IPS-NIHi7 (cell line): Measurements from ENCODE around the gene GALNT10.

Experiments
- DNase-seq: peaks from one replicate; pipeline ENCODE4 v3.0.0; 2012; ENCODE audit warnings: mixed read lengths; ENCODE audit errors: extremely low spot score

GALNT10 gene

DNA sequence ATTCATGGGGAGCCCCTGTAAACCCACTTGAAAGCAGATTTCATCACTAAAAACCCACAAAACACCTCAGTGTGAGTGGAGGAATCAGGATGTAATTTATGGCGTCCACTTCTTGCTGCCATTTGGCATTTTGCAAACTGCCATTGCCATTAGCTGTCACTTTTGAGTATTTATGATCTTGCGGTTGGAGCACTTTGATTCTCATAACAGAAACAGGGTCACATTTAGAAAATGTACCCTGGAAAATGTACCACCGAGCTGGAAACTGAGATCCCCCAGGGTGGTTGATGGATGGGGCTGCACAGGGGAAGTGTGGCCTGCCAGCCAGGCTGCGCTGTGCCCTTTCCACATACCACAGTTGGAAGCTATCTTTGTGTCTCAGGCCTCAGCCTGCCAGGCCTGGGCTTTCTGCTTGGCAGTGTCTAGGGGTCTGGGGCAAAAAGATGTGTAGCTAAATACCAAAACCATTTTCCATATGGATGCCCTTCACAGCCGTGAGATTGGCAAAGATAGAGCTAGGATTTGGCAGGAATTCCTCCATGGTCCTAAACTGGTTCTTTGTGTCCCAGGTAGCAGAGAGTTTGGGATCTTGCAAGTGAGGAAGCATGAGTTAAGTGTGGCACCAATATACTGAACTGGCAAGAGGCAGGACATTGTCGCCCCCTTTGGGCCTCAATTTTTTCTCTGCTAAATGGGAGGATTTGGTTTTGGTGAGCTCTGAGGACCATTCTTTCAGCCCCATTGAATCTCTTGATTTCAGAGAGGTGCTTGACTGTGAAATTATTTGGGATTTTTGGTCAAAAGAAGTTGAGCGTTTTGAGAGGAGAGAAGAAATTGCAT is 46.2 kb downstream of the GALNT10 start:
- DNase-seq, result no peak

DNA sequence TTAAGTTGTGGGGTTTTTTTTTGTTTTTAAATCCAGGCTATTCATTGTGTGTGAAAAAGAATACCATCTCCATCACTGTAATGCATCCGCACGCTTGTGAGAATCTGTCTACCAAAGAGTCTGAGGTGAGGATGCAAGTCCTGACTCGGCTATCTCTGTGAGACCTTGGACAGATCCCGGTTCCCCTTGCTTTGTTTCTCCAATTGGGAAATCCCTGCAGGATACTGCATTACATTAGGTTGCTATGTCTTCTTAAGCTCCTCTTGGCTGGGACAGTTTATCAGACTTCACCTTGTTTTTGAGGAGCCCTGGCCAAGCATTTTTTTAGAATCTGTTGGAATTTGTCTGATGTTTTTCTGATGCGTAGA is 46.8 kb downstream of the GALNT10 start:
- peak; percentile 33 for DNase-seq

DNA sequence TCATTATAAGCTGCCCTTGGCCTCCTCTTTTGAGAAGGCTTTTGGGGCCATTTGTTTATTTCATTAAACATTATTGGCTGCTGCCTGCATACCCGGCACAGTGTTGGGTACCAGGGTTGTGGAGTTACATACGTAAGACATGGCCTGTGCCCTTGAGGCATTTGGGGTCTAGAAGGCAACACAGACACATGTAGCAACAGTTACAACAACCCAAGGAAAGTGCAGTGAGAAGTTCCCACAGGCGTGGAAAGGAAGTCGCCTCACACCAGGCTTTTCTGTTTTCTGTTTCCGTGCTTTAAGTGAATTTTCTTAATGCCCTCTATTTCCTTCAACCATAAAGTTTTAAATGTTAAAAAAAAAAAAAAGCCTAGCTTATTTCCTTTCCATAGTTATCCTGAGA is 47.4 kb downstream of the GALNT10 start:
- no peak for DNase-seq

DNA sequence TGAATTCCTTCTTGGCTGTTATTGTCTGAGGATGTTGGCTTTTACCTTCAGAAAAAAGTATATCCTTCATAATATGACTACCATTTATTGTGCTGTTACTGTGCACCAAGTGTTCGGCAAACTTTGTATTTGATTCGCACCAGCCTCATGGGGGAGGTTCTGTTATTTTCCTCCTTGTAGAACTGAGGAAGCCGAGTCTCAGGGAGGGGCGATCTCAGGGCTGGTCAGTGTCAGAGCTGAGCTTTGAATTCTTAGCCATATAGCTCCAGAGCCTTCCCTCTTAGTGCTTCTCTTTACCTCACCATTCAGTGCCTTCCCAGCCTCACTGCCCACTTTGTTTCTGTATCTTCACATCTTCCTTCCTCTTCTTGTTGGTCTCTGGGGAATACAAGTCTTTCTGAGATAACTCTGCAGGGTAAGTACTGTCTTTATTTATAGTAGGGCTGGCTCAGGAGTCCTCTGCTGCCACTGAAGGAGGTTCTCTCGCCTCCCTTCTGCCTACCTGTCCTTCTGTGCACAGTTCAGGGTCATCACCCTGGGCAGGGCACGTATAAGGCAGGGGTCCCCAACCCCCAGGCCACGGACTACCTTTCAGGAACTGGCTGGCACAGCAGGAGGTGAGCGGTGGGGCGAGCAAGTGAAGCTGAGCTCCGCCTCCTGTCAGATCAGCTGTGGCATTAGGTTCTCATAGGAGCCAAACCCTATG is 48.4 kb downstream of the GALNT10 start:
- DNase-seq, result no peak

DNA sequence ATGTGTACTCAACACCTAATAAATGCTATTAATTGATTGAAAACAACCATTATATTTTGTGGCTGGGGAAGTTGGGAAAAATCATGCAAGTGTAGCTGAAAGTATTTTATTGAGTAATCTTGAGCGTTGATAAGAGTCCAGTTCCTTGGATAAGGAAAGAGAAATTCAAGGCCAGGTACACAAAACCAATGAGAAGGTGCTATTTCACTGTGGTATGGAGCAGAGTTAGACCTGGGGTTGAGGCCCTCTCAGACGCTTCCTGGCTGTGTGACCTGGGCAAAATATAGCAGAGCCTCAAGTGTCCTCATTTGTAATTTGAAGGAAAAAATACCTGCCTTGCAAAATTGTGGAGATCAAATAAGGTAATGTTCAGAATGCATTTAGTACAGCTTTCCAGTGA is 50.1 kb downstream of the GALNT10 start:
- no peak for DNase-seq

DNA sequence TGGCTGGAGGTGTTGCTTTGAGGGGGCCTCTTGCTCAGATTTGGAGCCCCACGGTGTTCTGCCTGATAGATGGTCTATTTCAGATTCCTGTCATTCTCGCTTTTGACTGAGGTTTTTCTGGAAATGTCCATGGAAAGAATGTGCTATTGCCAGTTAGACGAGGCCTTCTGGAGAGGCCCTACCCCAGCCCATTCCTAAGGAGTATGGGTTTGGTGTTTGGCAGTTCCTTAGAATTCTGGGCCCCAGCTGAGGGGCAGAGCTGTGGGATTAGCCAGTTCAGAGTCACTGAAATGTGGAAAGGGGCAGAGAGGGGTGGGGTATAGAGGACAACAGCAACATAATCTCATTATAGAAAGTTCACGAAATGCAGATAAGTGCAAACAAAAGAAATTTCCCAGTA is 50.5 kb downstream of the GALNT10 start:
- DNase-seq, result no peak

DNA sequence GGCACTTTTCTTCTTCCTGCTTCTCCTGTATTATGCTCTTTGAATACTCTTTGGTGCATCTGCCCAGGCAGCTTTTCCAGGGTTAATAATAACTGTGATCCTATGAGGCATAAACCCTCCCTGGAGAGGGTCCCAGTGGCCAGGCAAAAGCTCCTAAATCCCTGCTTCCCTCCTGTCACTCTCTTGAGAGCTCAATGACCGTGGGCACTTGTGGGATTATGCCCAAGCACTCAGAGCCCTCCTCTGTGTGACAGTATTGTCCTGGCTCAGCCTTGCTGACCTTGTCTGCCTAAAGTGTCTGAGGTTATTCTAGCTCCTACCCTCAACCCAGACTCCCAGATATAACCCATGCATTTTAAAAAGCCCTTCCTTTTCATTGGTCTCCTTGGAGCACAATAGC is 51.9 kb downstream of the GALNT10 start:
- DNase-seq, result no peak

DNA sequence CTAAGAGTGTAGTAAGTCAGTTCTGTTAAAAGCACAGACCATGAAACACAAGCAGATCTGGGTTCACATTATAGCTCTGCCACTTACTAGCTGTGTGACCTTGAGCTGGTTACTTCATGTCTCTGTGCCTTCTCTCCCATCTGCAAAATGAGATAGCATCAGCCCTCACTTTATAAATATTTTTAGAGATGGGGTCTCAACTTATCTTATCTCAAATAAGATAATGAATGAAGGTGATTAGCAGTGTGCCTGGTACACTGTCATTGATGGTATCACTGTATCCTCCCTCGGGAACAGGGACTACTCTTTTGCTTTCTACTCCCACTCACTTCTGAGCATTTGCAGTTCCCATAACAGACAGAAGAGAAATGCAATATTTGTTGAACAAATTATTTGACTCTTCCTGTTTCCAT is 52.4 kb downstream of the GALNT10 start:
- no peak for DNase-seq

DNA sequence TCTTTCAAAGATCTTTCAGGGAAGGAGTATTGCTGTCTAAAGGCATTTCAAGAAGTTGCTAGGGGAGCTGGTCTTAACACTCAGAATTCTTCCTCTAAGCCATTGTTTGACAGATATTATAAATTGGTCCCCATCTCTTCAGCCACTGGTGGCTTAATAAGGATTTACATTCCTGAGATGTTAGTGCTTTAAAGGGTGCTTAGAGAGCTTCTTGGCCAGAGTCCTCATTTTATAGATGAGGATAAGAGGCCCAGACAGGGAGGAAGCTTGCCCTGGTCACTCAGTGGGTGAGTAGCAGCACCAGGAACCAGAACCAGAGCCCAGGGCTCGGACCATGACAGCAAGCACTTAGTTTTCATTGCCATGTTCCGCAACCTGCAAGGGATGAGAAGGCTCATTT is 53.2 kb downstream of the GALNT10 start:
- DNase-seq, result no peak

DNA sequence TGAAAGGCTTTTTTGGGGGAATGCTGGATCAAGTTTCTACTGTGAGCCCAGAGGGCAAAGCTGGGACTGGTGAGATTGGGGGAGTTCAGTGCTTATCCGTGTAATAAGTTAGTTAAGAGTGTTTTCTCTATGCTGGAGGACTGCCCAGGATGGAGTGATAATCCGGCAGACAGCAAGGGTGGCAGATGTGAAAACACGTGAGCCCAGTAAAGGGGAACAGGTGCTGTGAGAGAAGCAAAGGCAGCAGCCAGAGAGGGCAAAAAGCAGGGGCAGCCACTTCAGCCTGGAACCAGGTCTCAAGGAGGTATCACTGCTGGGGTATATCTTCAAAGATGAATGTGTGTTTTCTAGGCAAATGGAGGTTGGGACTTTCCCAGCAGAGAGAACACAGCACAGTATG is 53.9 kb downstream of the GALNT10 start:
- DNase-seq, result no peak

DNA sequence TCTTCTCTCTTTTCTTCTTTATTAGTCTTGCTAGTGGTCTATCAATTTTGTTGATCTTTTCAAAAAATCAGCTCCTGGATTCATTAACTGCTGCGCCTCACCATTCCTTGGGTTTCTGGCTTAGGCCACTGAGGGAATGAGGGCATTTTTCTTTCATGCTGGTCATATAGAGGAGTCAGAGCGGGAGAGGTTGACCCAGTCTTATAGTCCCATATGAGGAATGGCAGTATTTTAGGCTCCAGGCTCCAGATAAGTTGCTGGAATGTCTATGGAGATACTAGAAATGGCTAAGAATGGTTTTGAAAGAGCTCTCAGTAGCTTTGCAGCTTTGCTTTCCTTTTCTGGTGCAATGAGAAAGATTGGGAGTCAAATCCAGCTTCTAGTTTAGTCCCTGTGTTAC is 58.2 kb downstream of the GALNT10 start:
- DNase-seq, result no peak

DNA sequence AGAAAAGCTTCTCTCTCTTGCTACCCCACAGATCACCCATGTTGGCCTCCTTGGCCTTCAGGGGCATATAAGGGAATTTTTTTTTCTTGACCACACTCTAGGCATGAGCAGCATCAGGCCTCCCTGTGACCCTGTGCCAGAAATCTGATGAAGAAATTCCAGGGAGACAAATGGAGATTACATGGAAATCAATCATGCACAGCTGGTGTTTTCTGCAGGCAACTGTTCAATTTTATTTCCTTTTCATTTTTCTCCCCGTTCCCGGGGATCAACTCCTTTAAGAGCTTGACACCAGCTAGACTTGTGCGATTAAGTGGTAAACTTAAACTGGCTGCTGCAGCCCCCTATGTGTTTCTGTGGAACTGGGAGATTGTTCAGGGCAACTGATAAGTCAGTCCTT is 59.3 kb downstream of the GALNT10 start:
- DNase-seq, result no peak

DNA sequence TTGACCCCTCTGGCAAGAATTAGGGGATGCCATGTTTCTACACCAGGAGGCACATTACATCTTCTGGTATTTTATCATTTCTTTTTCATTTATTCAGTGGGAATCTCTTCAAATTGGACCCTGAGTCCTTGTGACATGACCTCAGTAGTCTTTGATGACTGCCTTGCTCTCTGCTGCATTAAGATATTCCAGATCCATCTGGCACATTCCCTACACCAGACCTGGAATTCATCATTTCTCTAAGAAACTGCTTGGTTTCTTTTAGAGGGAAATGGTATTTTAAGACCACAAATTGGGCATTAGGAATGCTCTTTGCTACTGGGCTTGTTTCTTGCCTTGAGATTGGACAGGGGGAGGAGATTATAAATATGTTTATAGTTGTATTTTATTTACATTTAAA is 61.0 kb downstream of the GALNT10 start:
- no peak for DNase-seq

DNA sequence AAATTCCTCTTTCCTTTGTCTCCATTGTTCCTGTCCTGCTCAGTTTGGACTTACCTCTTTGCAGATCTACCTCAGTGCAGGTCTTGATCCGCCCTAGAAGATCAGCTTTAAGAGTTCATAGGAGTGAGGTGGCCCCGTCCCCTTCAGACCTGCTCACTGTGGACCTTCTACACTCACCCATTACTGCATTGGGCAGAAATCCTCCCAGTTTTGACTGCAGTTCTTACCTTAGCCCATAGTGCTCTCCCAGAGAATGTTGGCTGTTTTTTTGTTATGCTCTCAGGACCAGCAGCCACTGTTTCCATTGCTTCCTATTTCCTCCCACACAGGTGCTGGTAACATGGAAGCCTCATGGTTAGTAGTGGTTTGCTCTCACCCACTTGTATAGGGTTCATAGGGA is 63.3 kb downstream of the GALNT10 start:
- DNase-seq, result no peak

DNA sequence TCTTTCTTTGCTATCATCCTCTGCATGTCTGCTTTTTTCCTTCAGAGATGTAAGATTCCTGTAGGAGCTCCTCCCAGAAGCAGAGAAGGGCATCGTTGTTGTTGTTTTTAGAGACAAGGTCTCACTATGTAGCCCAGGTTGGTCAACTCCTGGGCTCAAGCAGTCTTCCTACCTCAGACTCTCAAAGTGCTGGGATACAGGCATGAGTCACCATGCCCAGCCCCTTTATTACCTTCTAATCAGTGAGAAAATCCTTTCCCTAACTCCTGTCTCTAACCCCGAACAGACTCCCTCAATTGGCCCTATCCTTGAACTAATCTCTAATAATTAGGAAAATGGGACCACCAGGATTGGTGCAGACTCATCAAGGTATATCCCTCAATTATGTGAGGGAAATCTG is 64.4 kb downstream of the GALNT10 start:
- no peak for DNase-seq

DNA sequence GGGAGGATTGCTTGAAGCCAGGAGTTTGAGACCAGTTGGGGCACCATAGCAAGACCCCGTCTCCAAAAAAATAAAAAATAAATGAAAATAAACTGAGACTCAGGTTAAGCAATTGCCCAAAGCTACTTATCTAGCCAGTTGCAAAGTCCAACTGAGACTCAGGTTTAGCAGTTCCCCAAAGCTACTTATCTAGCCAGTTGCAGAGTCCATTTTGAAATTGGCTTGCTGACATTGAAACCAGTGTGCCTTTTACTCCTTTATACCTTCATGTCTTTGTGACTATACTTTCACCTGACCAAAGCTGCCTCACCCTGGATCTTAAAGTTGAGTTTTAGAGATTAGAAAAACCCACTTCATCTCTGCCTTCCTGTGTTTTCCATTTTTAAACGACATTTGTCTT is 66.5 kb downstream of the GALNT10 start:
- no peak for DNase-seq

DNA sequence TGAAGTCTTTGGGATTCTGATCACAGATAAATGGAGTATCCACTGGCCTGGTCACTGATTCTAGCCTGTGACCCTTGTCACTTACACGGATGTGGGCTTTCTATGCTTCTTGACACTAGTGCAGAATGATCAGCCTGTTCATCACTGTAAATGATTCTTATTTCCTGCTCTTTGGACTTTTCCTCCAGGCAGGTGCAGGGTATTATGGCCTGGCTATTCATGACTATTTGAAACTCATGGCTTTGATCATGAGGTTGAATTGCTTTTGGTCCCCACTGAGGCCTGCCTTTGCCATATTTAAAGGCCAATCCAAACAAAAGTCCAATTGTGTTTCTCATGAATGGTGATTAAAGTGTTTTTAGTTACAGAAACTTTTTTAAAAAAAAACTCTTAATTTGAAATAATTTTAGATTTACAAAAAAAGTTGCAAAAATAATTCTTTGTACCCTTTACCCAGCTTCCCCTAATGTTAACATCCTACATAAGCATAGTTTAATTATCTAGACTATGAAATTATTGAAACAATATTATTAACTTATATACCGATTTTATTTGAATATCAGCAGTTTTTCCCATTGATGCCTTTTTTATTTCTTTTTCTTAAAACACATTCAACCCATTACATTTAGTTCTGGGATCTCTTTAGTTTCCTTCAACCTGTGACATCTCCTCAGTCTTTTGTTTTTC is 68.1 kb downstream of the GALNT10 start:
- DNase-seq, result no peak

DNA sequence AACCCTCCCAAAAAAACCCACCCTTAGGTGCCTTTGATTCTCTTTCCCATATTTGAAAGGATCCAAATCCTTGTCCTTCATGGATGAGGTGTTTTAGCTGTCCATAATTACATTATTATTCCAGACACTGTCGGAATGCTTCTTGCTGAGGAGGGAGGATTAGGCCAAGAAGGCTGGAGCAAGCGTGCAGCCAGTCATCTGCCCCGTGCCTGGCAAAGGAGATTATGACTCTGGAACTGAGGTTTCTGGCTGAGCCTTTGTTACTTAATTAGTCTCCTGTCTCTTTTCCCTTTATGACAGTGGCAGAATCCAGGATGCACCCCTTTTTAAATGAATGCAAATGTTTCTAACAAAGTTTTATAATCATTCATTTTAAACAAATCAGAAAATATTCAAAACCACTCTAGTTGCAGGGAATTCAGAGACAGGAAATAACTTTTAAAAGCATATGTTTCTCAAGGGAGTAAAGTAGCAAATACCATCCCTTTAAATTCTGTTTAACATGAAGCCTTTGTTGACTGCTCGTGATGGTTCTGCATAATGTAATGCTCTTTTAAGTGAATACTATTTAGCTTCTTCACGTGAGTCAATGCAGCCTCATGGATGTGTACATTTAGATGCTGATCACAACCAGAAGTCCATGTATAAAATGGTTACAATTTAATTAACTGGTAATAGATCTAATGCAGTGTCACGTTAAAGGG is 69.8 kb downstream of the GALNT10 start:
- DNase-seq, result no peak

DNA sequence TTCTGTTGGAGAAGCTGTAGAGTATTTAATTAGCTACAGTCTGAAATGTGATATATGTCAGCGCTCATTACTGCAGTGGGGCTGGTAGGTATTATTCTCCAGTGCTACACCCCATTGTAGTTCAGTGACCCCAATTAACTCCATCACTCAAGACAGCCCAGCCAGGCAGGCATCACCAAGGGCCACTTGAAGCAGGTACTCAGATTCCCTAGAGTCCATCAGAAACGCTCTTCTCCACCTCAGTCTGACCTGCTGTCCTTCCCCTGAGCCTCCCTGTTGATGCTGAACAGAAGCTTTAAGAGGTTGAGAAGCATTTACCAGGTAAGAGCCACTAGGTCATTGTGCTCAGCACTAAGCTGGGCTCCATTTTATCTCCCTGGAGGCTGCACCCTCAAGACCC is 71.8 kb downstream of the GALNT10 start:
- no peak for DNase-seq

DNA sequence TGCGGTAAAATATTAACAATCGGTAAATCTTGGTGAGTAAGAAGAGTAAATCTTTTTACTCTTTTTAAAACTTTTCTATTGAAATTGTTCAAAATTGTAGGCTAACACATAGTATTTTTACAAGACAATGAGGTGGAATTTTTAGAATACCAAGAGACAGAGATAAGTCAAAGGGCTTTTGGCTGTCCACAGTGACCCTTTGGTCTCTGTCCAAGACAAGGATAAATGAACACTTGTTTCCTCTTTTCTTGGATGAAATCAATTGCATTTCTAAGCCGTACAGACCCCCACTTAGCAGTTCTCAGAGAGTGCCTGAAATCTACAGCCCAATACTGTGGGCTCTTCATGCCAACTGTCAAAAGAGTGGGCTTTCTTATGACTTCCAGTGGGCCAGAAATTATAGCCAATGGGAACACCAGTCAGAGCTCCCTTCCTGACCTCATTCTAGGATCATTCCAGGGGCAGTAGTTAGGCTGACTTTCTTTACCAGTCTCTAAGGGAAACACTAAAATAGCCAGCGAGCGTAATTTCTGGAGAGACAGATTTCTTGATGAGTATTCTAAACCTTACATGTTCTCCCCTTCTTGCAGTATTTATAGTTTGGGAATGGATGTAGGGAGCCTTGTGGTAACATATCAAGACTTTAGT is 74.1 kb downstream of the GALNT10 start:
- no peak for DNase-seq

DNA sequence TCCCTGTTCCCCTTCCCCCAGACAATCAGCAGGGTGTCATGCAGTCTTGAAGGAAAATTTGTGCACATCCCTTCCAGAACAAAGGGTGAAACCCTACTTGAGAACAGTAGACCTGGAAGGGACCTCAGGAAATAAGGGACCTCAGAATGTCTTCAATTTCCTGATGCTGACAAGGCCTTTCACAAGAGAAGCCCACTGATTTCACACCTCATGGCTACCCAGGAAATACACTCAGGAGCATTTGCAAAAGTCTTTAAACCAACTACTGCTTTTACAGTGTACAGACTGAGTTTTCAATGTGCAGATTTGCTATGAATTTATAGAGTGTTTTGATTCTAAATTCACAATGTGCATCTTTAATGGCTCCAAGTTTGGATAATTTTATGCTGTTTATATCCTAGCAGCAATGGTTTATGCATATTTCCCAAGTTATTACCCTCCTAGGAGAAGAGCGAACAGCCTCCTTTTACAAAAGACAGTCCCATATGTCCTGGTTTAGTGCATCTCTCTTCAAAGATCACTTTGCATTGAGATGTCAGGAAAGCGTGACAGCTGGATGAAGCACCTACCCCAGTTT is 74.8 kb downstream of the GALNT10 start:
- DNase-seq, result no peak
